Measurements from ENCODE around the gene PEX5L.

The PEX5L gene

GRCh38 chr3:179766416-179767133 lies 270.2 kb downstream of the PEX5L start:
- no peak for DNase-seq
- Histone ChIP-seq H3K23ac (ENCODE audit: low read length) (no peak overlapping the region), H3K4me3 (ENCODE audit: low read length) (no peak overlapping the region), H2AK5ac (ENCODE audit: low read length) (no peak overlapping the region), H3K9ac (ENCODE audit: low read length) (no peak overlapping the region), H2BK5ac (ENCODE audit: low read length) (no peak overlapping the region), H3K4me1 (ENCODE audit: control insufficient read depth, low read depth, low read length) (peaks cover 5% of the 10 kb centered on the region), H3K27ac (ENCODE audit: low read depth, low read length) (no peak overlapping the region), H3K27me3 (ENCODE audit: insufficient read depth, low read length, poor library complexity) (no peaks in the 10 kb centered on the region), H3K79me1 (ENCODE audit: low read length) (no peaks in the 10 kb centered on the region), H4K5ac (ENCODE audit: low read length) (no peak overlapping the region), H3K4me2 (ENCODE audit: low read length) (no peak overlapping the region), H4K8ac (ENCODE audit: low read depth, low read length) (no peak overlapping the region), H3K36me3 (ENCODE audit: control insufficient read depth, insufficient read depth, low read length) (no peaks in the 10 kb centered on the region), H3K4ac (ENCODE audit: low read depth, low read length) (no peak overlapping the region), H3K18ac (ENCODE audit: low read length) (no peak overlapping the region), H2BK15ac (replicated peaks; ENCODE audit: low read depth) (no peak overlapping the region), H3K56ac (ENCODE audit: low read length) (no peak overlapping the region), H2BK120ac (ENCODE audit: low read depth, low read length) (no peak overlapping the region), H3K79me2 (ENCODE audit: control insufficient read depth, insufficient read depth, low read length) (no peaks in the 10 kb centered on the region)
- WGBS (ENCODE audit: extremely low coverage, insufficient coverage, low lambda C conversion rate): no CpG with 5 or more reads among the region's 4 CpGs

- Histone ChIP-seq H3K4me1 (ENCODE audit: control insufficient read depth, low read depth, low read length) (no peaks in the 10 kb centered on the region), H3K23ac (ENCODE audit: low read length) (no peak overlapping the region), H3K27ac (ENCODE audit: low read depth, low read length) (no peak overlapping the region), H3K4ac (ENCODE audit: low read depth, low read length) (no peak overlapping the region), H3K9ac (ENCODE audit: low read length) (no peak overlapping the region), H2BK120ac (ENCODE audit: low read depth, low read length) (no peak overlapping the region), H4K5ac (ENCODE audit: low read length) (no peak overlapping the region), H3K4me3 (ENCODE audit: low read length) (no peak overlapping the region), H2AK5ac (ENCODE audit: low read length) (no peak overlapping the region), H3K79me2 (ENCODE audit: control insufficient read depth, insufficient read depth, low read length) (no peaks in the 10 kb centered on the region), H3K79me1 (ENCODE audit: low read length) (no peaks in the 10 kb centered on the region), H3K36me3 (ENCODE audit: control insufficient read depth, insufficient read depth, low read length) (peaks cover 3% of the 10 kb centered on the region), H3K56ac (ENCODE audit: low read length) (no peak overlapping the region), H2BK5ac (ENCODE audit: low read length) (no peak overlapping the region), H2BK15ac (replicated peaks; ENCODE audit: low read depth) (no peak overlapping the region), H3K18ac (ENCODE audit: low read length) (no peak overlapping the region), H3K27me3 (ENCODE audit: insufficient read depth, low read length, poor library complexity) (no peaks in the 10 kb centered on the region), H3K4me2 (ENCODE audit: low read length) (no peak overlapping the region), H4K8ac (ENCODE audit: low read depth, low read length) (no peak overlapping the region)
- WGBS (ENCODE audit: extremely low coverage, insufficient coverage, low lambda C conversion rate): no CpG with 5 or more reads among the region's 2 CpGs
- no peak for DNase-seq
Measured at GRCh38 chr3:179765396-179765795, 271.3 kb downstream of the PEX5L start.

- Histone ChIP-seq H2BK15ac (replicated peaks; ENCODE audit: low read depth) (no peak overlapping the region), H3K4me2 (ENCODE audit: low read length) (no peak overlapping the region), H3K79me1 (ENCODE audit: low read length) (no peaks in the 10 kb centered on the region), H2BK120ac (ENCODE audit: low read depth, low read length) (no peak overlapping the region), H2AK5ac (ENCODE audit: low read length) (no peak overlapping the region), H3K18ac (ENCODE audit: low read length) (no peak overlapping the region), H3K23ac (ENCODE audit: low read length) (no peak overlapping the region), H3K27me3 (ENCODE audit: insufficient read depth, low read length, poor library complexity) (no peaks in the 10 kb centered on the region), H3K4me3 (ENCODE audit: low read length) (no peak overlapping the region), H3K79me2 (ENCODE audit: control insufficient read depth, insufficient read depth, low read length) (no peaks in the 10 kb centered on the region), H3K4ac (ENCODE audit: low read depth, low read length) (no peak overlapping the region), H3K56ac (ENCODE audit: low read length) (no peak overlapping the region), H4K8ac (ENCODE audit: low read depth, low read length) (no peak overlapping the region), H3K36me3 (ENCODE audit: control insufficient read depth, insufficient read depth, low read length) (peaks cover 3% of the 10 kb centered on the region), H4K5ac (ENCODE audit: low read length) (no peak overlapping the region), H3K9ac (ENCODE audit: low read length) (no peak overlapping the region), H3K4me1 (ENCODE audit: control insufficient read depth, low read depth, low read length) (no peaks in the 10 kb centered on the region), H3K27ac (ENCODE audit: low read depth, low read length) (no peak overlapping the region), H2BK5ac (ENCODE audit: low read length) (no peak overlapping the region)
- DNase-seq: peak; percentile 34
- no CpG with 5 or more reads among the region's 8 CpGs for WGBS (ENCODE audit: extremely low coverage, insufficient coverage, low lambda C conversion rate)
Measured at GRCh38 chr3:179760944-179761343, 275.8 kb downstream of the PEX5L start.

- H3K18ac ChIP-seq (ENCODE audit: low read length): no peak overlapping the region
- WGBS (ENCODE audit: extremely low coverage, insufficient coverage, low lambda C conversion rate): no CpG with 5 or more reads among the region's 6 CpGs
- no peak overlapping the region for H3K23ac ChIP-seq (ENCODE audit: low read length)
- no peaks in the 10 kb centered on the region for H3K36me3 ChIP-seq (ENCODE audit: control insufficient read depth, insufficient read depth, low read length)
- no peak overlapping the region for H2AK5ac ChIP-seq (ENCODE audit: low read length)
- no peak overlapping the region for H3K4me2 ChIP-seq (ENCODE audit: low read length)
- no peak overlapping the region for H3K9ac ChIP-seq (ENCODE audit: low read length)
- H4K8ac ChIP-seq (ENCODE audit: low read depth, low read length): no peak overlapping the region
- H3K79me1 ChIP-seq (ENCODE audit: low read length): no peaks in the 10 kb centered on the region
- no peaks in the 10 kb centered on the region for H3K27me3 ChIP-seq (ENCODE audit: insufficient read depth, low read length, poor library complexity)
- H3K4me1 ChIP-seq (ENCODE audit: control insufficient read depth, low read depth, low read length): no peaks in the 10 kb centered on the region
- no peak overlapping the region for H3K4ac ChIP-seq (ENCODE audit: low read depth, low read length)
- H3K4me3 ChIP-seq (ENCODE audit: low read length): no peak overlapping the region
- H2BK15ac ChIP-seq (replicated peaks; ENCODE audit: low read depth): no peak overlapping the region
- no peak overlapping the region for H2BK5ac ChIP-seq (ENCODE audit: low read length)
- H3K79me2 ChIP-seq (ENCODE audit: control insufficient read depth, insufficient read depth, low read length): no peaks in the 10 kb centered on the region
- H3K56ac ChIP-seq (ENCODE audit: low read length): no peak overlapping the region
- DNase-seq: peak; percentile 35
- H2BK120ac ChIP-seq (ENCODE audit: low read depth, low read length): no peak overlapping the region
- no peak overlapping the region for H4K5ac ChIP-seq (ENCODE audit: low read length)
- no peak overlapping the region for H3K27ac ChIP-seq (ENCODE audit: low read depth, low read length)
Measured at GRCh38 chr3:179750720-179751328, 285.9 kb downstream of the PEX5L start.

- no peak overlapping the region for H4K8ac ChIP-seq (ENCODE audit: low read depth, low read length)
- H3K23ac ChIP-seq (ENCODE audit: low read length): no peak overlapping the region
- no peaks in the 10 kb centered on the region for H3K27me3 ChIP-seq (ENCODE audit: insufficient read depth, low read length, poor library complexity)
- no peak overlapping the region for H3K4me3 ChIP-seq (ENCODE audit: low read length)
- H3K56ac ChIP-seq (ENCODE audit: low read length): no peak overlapping the region
- no peak overlapping the region for H2BK5ac ChIP-seq (ENCODE audit: low read length)
- H3K4ac ChIP-seq (ENCODE audit: low read depth, low read length): no peak overlapping the region
- no peak overlapping the region for H3K18ac ChIP-seq (ENCODE audit: low read length)
- H2BK15ac ChIP-seq (replicated peaks; ENCODE audit: low read depth): no peak overlapping the region
- no peak for DNase-seq
- H3K9ac ChIP-seq (ENCODE audit: low read length): no peak overlapping the region
- WGBS (ENCODE audit: extremely low coverage, insufficient coverage, low lambda C conversion rate): no CpG with 5 or more reads among the region's 5 CpGs
- no peaks in the 10 kb centered on the region for H3K4me1 ChIP-seq (ENCODE audit: control insufficient read depth, low read depth, low read length)
- no peak overlapping the region for H2BK120ac ChIP-seq (ENCODE audit: low read depth, low read length)
- H3K79me2 ChIP-seq (ENCODE audit: control insufficient read depth, insufficient read depth, low read length): no peaks in the 10 kb centered on the region
- H4K5ac ChIP-seq (ENCODE audit: low read length): no peak overlapping the region
- peaks cover 3% of the 10 kb centered on the region for H3K36me3 ChIP-seq (ENCODE audit: control insufficient read depth, insufficient read depth, low read length)
- no peaks in the 10 kb centered on the region for H3K79me1 ChIP-seq (ENCODE audit: low read length)
- H3K4me2 ChIP-seq (ENCODE audit: low read length): no peak overlapping the region
- no peak overlapping the region for H3K27ac ChIP-seq (ENCODE audit: low read depth, low read length)
- no peak overlapping the region for H2AK5ac ChIP-seq (ENCODE audit: low read length)
Measured at GRCh38 chr3:179745716-179746115, 291.0 kb downstream of the PEX5L start.
